Esophagus muscularis mucosa (tissue), 4 donors: Measurements from ENCODE around the gene KLK13.

ENCODE experiments used
- EP300 ChIP-seq: sonication (generic); formaldehyde crosslinking; IDR thresholded peaks from one replicate; pipeline ENCODE4 v1.6.1; 2017; ENCODE audit warnings: antibody characterized with exemption
- POLR2A ChIP-seq: fragments of 450-650 bp; IDR thresholded peaks from one replicate; pipeline ENCODE4 v1.6.1; 2017; ENCODE audit warnings: antibody characterized with exemption, moderate library complexity, mild to moderate bottlenecking, low read depth
- POLR2AphosphoS5 ChIP-seq, 2 donors: sonication (generic); formaldehyde crosslinking; IDR thresholded peaks; one replicate each; pipeline ENCODE4 v1.6.1; 2017; ENCODE audit warnings: antibody characterized with exemption in 2 of 2
- TF ChIP-seq, protein P1 (sequence below), 3 experiments: fragments of 200-600 bp in 2 of 3; fragments of 450-650 bp in 1 of 3; sonication (generic) in 2 of 3; IDR thresholded peaks; one replicate each; pipeline ENCODE4 v1.5.1; 2017 to 2019; ENCODE audit warnings: antibody characterized with exemption in 3 of 3, mild to moderate bottlenecking in 2 of 3, moderate library complexity in 1 of 3

DNA sequence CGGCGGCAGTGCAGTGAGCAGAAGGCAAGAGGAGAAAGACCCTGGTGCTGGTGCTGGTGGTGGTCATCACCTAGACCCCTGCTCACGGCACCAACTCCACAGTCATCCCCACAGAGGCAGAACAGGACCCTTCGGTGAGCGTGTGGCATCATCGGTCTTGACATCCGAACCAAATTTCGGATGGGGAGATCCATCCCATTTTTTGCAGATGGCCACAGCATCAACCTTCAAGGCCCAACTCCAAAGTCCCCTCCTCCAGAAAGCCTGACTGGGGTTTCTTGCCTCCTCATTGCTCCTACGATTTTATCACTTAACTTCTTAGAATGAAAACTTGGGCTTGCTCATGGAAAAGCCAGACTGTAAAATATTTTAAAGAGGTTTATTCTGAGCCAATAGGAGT is 21.4 kb downstream of the KLK13 start:
- TF ChIP-seq, protein P1, sequence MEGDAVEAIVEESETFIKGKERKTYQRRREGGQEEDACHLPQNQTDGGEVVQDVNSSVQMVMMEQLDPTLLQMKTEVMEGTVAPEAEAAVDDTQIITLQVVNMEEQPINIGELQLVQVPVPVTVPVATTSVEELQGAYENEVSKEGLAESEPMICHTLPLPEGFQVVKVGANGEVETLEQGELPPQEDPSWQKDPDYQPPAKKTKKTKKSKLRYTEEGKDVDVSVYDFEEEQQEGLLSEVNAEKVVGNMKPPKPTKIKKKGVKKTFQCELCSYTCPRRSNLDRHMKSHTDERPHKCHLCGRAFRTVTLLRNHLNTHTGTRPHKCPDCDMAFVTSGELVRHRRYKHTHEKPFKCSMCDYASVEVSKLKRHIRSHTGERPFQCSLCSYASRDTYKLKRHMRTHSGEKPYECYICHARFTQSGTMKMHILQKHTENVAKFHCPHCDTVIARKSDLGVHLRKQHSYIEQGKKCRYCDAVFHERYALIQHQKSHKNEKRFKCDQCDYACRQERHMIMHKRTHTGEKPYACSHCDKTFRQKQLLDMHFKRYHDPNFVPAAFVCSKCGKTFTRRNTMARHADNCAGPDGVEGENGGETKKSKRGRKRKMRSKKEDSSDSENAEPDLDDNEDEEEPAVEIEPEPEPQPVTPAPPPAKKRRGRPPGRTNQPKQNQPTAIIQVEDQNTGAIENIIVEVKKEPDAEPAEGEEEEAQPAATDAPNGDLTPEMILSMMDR (IDR thresholded peaks at IDR 0.05): no peak
- TF ChIP-seq POLR2AphosphoS5 (IDR thresholded peaks at IDR 0.05) (no peak), POLR2A (no peak), EP300 (no peak)
